Measurements from ENCODE around the gene STING1. TPM values are rescaled to one million over a fixed set of nuclear protein-coding genes. Genes with fewer than 3 reads are reported as not detected.

Gene STING1
- total and polyA plus RNA-seq, 8 donors = 3.1 to 19.7 (median 8.6) TPM

- no peak for TF ChIP-seq CTCF (IDR thresholded peaks at IDR 0.05)
- FAIRE-seq (no peak), DNase-seq (no peak), ATAC-seq (no peak)
- H3K4me3 ChIP-seq = no peak overlapping the region
- H3K4me1 ChIP-seq = no peaks in the 10 kb centered on the region
- no peaks in the 10 kb centered on the region for H3K36me3 ChIP-seq
- intact Hi-C loops (cut with DNase I) = no loop called here
- 71 to 72% methylated on average over 3 of the region's 3 CpGs for WGBS, 2 donors
- H3K27ac ChIP-seq = no peak overlapping the region
- H3K9me3 ChIP-seq = no peaks in the 10 kb centered on the region
- H3K27me3 ChIP-seq = no peaks in the 10 kb centered on the region
Measured at GRCh38 chr5:139453683-139454567, 28.6 kb downstream of the STING1 start.

GRCh38 chr5:139451878-139452660 lies 30.5 kb downstream of the STING1 start:
- Histone ChIP-seq H3K36me3 (no peaks in the 10 kb centered on the region), H3K4me3 (no peak overlapping the region), H3K27ac (no peak overlapping the region), H3K9me3 (no peaks in the 10 kb centered on the region), H3K27me3 (no peaks in the 10 kb centered on the region), H3K4me1 (no peaks in the 10 kb centered on the region)
- 73 to 74% methylated on average over 3 of the region's 3 CpGs for WGBS, 2 donors
- intact Hi-C loops (cut with DNase I) = no loop called here
- DNase-seq = no peak
- TF ChIP-seq CTCF (IDR thresholded peaks at IDR 0.05) = no peak
- FAIRE-seq = no peak
- ATAC-seq = no peak

GRCh38 chr5:139451176-139451575 lies 31.4 kb downstream of the STING1 start:
- Histone ChIP-seq H3K27me3 (no peaks in the 10 kb centered on the region), H3K36me3 (no peaks in the 10 kb centered on the region), H3K4me1 (no peaks in the 10 kb centered on the region), H3K27ac (no peak overlapping the region), H3K9me3 (no peaks in the 10 kb centered on the region), H3K4me3 (no peak overlapping the region)
- FAIRE-seq (no peak), DNase-seq (no peak), ATAC-seq (no peak)
- intact Hi-C loops (cut with DNase I) = no loop called here
- no peak for TF ChIP-seq CTCF (IDR thresholded peaks at IDR 0.05)
- 83 to 87% methylated on average over 2 of the region's 2 CpGs for WGBS, 2 donors

- Histone ChIP-seq H3K4me1 (no peaks in the 10 kb centered on the region), H3K4me3 (no peak overlapping the region), H3K27me3 (no peaks in the 10 kb centered on the region), H3K36me3 (no peaks in the 10 kb centered on the region), H3K27ac (no peak overlapping the region), H3K9me3 (no peaks in the 10 kb centered on the region)
- 78 to 90% methylated on average over 5 of the region's 5 CpGs for WGBS, 2 donors
- DNase-seq (no peak), ATAC-seq (no peak), FAIRE-seq (no peak)
- intact Hi-C loops (cut with DNase I) = no loop called here
- TF ChIP-seq CTCF (IDR thresholded peaks at IDR 0.05) = no peak
Measured at GRCh38 chr5:139446956-139447779, 35.4 kb downstream of the STING1 start.

Measured in pancreas (tissue), 10 donors.